C4-2B (cell line): ENCODE data around the gene MS4A15.

Experiments
- ZFX ChIP-seq: fragments of 450-650 bp; IDR thresholded peaks from 2 replicates; pipeline ENCODE4 v1.6.1; 2017
- TF ChIP-seq, protein P1 (sequence below): fragments of 450-650 bp; conservative IDR thresholded peaks from 2 replicates; pipeline ENCODE4 v1.5.1; 2017; ENCODE audit warnings: mild to moderate bottlenecking

- TF ChIP-seq, protein P1, sequence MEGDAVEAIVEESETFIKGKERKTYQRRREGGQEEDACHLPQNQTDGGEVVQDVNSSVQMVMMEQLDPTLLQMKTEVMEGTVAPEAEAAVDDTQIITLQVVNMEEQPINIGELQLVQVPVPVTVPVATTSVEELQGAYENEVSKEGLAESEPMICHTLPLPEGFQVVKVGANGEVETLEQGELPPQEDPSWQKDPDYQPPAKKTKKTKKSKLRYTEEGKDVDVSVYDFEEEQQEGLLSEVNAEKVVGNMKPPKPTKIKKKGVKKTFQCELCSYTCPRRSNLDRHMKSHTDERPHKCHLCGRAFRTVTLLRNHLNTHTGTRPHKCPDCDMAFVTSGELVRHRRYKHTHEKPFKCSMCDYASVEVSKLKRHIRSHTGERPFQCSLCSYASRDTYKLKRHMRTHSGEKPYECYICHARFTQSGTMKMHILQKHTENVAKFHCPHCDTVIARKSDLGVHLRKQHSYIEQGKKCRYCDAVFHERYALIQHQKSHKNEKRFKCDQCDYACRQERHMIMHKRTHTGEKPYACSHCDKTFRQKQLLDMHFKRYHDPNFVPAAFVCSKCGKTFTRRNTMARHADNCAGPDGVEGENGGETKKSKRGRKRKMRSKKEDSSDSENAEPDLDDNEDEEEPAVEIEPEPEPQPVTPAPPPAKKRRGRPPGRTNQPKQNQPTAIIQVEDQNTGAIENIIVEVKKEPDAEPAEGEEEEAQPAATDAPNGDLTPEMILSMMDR: no peak
- no peak for TF ChIP-seq ZFX
Observed at GRCh38 chr11:60781981-60782316, 25.3 kb downstream of the MS4A15 start.
